A673 (cell line): Measurements from ENCODE around the gene RANBP3. TPM values are rescaled to one million over a fixed set of nuclear protein-coding genes. Genes with fewer than 3 reads are reported as not detected.
A peak's percentile ranks its signal among the peaks of the same experiment; 100 is the strongest.

ENCODE experiments used
- BruUV-seq: library from RNA; stranded (reverse); fragments of 400-500 nt; replicated peaks from 2 replicates; lab custom pipeline; 2021; lab: Mats Ljungman, UMichigan
- CTCF ChIA-PET: fragments of 300-600 bp; sonication (Branson Sonifier 250); formaldehyde crosslinking; loops from one replicate; lab custom pipeline; 2022; ENCODE audit warnings: antibody characterized with exemption; lab: Charles Lee
- POLR2A ChIA-PET: fragments of 300-600 bp; sonication (Branson Sonifier 250); formaldehyde crosslinking; loops from one replicate; lab custom pipeline; 2022; ENCODE audit warnings: antibody characterized with exemption; ENCODE audit not compliant: low non-redundant PET; lab: Charles Lee
- DNase-seq: peaks from one replicate; pipeline ENCODE4 v3.0.0-alpha.2; 2015; ENCODE audit warnings: low spot score
- H3K27ac ChIP-seq: fragments of 200-600 bp; sonication (generic); 2 replicates; pipeline ENCODE4 v1.5.1; 2016; ENCODE audit warnings: mixed run types, low read depth, mild to moderate bottlenecking, mixed read lengths, antibody characterized with exemption, low read length; ENCODE audit not compliant: poor library complexity, severe bottlenecking
- H3K27me3 ChIP-seq: fragments of 200-600 bp; sonication (generic); replicated peaks from 2 replicates; pipeline ENCODE4 v1.6.1; 2017; ENCODE audit warnings: mixed run types, low read depth, mild to moderate bottlenecking, mixed read lengths, antibody characterized with exemption, low read length; ENCODE audit not compliant: insufficient read depth, poor library complexity
- H3K36me3 ChIP-seq: fragments of 200-600 bp; sonication (generic); 2 replicates; pipeline ENCODE4 v1.6.1; 2016; ENCODE audit warnings: mixed run types, mild to moderate bottlenecking, mixed read lengths, antibody characterized with exemption, low read length; ENCODE audit not compliant: insufficient read depth, poor library complexity, severe bottlenecking
- H3K4me1 ChIP-seq: fragments of 200-600 bp; sonication (generic); 2 replicates; pipeline ENCODE4 v1.6.1; 2017; ENCODE audit warnings: mixed run types, mild to moderate bottlenecking, mixed read lengths, antibody characterized with exemption, low read length; ENCODE audit not compliant: insufficient read depth, poor library complexity, severe bottlenecking
- H3K4me3 ChIP-seq: fragments of 200-600 bp; sonication (generic); 2 replicates; pipeline ENCODE4 v1.5.1; 2016; ENCODE audit warnings: low read depth, mixed run types, mild to moderate bottlenecking, mixed read lengths, low read length; ENCODE audit not compliant: poor library complexity, severe bottlenecking
- H3K9me3 ChIP-seq: fragments of 200-600 bp; sonication (generic); 2 replicates; pipeline ENCODE4 v1.6.1; 2016; ENCODE audit warnings: mixed run types, low read depth, mild to moderate bottlenecking, mixed read lengths, antibody characterized with exemption, low read length; ENCODE audit not compliant: poor library complexity, severe bottlenecking
- EZH2 ChIP-seq: fragments of 200-600 bp; sonication (generic); IDR thresholded peaks from 2 replicates; pipeline ENCODE4 v1.6.1; 2017; ENCODE audit warnings: borderline replicate concordance, low read depth, mild to moderate bottlenecking, mixed read lengths, antibody characterized with exemption, low read length; ENCODE audit not compliant: poor library complexity, severe bottlenecking
- intact Hi-C: fragments of 100-400 bp; cut with micrococcal nuclease; formaldehyde crosslinking; loops from one replicate; pipeline ENCODE4 v1.10.0; 2022; ENCODE audit not compliant: unreplicated experiment
- total RNA-seq: library from RNA; stranded (reverse); gene quantifications from 2 replicates; pipeline ENCODE4 v1.2.3, GENCODE V29; 2021
- TF ChIP-seq, protein P1 (sequence below): fragments of 300-800, 200-600 bp; sonication (generic); conservative IDR thresholded peaks from 2 replicates; pipeline ENCODE4 v1.5.1; 2017; ENCODE audit warnings: low read depth, mild to moderate bottlenecking, antibody characterized with exemption, low read length, moderate library complexity, mixed read lengths

The RANBP3 gene
- total RNA-seq, 1 experiment from 2014 or later, result 130 TPM

DNA sequence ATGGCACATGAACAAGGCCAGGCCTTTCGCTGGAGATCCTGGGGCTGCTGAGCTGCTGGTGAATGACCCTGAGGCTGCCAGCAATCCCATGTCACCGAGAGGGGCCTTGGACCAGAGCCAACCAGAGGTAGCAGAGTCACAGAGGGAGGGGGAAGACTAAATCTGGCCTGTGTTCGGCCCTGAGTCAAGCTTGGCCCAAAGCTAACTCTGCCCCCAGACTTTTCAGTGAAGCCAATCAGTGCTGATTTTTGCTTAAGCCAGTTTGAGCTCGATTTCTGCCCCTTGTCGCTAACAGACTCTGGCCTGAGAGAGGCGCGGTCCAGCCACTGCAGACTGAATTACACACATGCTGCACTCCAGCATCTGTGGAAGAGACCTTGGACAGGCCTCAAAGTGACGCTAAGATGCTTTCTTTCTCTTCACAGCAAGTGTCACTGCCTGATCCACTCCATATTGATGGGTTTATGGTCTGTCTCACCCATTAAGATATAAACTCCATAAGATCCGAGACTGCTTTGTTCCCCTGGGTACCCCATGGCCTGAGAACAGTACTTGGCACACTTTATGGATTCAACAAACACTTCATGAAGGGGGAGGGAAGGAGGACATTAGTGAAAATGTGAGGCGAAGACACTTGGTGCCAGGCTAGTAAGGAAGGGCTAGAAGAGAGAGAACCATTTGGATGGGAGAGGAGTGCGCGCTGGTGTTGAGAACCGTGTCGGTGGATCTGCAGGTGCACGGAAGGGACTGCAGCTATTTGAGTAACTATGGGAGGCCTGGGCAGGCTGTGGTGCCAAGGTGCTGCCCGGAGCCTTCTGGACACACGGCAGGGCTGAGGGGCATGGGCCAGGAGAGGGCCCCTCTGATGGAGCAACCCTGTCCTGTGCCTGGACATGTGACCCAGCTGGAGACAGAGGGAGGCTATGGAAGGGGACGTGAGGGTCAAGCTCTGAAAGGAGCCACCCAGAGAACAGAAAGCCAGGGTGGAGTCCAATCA lies 17.6 kb downstream of the RANBP3 start:
- intact Hi-C loops, result no loop called here
- peak overlapping the region; percentile 48 for H3K27ac ChIP-seq
- no peak for DNase-seq
- H3K4me1 ChIP-seq, result peaks cover 33% of the 10 kb centered on the region
- TF ChIP-seq EZH2, result no peak
- TF ChIP-seq, protein P1, sequence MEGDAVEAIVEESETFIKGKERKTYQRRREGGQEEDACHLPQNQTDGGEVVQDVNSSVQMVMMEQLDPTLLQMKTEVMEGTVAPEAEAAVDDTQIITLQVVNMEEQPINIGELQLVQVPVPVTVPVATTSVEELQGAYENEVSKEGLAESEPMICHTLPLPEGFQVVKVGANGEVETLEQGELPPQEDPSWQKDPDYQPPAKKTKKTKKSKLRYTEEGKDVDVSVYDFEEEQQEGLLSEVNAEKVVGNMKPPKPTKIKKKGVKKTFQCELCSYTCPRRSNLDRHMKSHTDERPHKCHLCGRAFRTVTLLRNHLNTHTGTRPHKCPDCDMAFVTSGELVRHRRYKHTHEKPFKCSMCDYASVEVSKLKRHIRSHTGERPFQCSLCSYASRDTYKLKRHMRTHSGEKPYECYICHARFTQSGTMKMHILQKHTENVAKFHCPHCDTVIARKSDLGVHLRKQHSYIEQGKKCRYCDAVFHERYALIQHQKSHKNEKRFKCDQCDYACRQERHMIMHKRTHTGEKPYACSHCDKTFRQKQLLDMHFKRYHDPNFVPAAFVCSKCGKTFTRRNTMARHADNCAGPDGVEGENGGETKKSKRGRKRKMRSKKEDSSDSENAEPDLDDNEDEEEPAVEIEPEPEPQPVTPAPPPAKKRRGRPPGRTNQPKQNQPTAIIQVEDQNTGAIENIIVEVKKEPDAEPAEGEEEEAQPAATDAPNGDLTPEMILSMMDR, result no peak
- BruUV-seq, result no TSS peak
- no peak overlapping the region for H3K4me3 ChIP-seq
- no peaks in the 10 kb centered on the region for H3K36me3 ChIP-seq
- POLR2A ChIA-PET, result no interaction called here
- no peaks in the 10 kb centered on the region for H3K27me3 ChIP-seq
- H3K9me3 ChIP-seq, result no peaks in the 10 kb centered on the region
- CTCF ChIA-PET, result no interaction called here

DNA sequence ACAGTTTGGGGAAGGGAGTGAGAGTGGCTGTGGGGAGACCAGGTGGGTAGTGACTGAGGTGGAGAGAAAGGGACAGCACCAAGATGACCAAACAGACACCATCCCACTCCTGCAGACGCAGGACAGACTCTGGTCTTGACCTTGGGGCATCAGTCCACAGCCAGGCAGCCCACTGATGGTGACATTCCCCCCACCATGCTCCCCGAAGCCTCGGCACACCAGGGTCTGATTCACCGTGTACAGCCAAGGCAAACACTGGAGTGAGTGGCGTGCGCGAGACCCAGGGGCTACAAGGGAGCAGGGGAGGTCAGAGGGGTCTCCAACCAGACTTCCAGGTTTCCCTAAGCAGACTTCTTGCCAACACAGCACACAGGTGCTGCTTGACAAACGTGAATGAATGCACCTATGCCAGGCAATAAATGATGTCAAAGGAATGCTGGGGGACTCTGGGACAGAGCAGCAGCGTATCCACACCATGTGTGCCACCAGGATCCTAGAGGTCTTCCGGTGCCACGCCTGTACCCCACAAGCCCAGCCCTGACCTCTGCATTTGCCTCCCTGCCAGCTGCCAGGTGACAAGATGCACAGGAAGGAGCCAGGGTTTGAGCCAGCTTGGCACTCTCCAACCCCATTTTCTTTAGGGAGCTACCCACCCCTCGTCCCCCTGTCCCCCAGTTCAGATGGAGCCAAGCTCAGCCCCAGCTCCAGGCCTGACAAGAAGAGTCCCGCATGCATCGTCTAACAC lies 18.5 kb downstream of the RANBP3 start:
- no TSS peak for BruUV-seq
- H3K27ac ChIP-seq, result peak overlapping the region; percentile 48
- no peaks in the 10 kb centered on the region for H3K27me3 ChIP-seq
- TF ChIP-seq EZH2, result no peak
- TF ChIP-seq, protein P1, result no peak
- intact Hi-C loops, result no loop called here
- no peaks in the 10 kb centered on the region for H3K36me3 ChIP-seq
- ChIA-PET POLR2A (no interaction called here), CTCF (no interaction called here)
- H3K4me3 ChIP-seq, result no peak overlapping the region
- no peak for DNase-seq
- no peaks in the 10 kb centered on the region for H3K9me3 ChIP-seq
- peaks cover 39% of the 10 kb centered on the region for H3K4me1 ChIP-seq

DNA sequence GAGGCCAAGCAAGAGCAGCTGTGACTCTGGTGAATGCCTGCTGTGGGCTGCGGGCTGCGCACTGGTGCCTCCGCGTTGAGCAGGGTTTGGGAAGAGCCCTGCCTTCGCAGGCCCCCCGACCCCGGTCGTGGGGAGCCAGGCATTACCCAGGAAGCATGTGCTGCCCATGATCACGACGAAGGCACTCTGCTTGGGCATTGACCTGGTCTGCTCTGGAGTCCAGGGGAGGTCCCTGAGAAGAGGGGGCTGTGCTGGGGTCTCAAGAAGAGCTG lies 19.2 kb downstream of the RANBP3 start:
- no peak for TF ChIP-seq EZH2
- TF ChIP-seq, protein P1, result no peak

More for the DNA sequence above, 19.2 kb downstream of the RANBP3 start:
- Histone ChIP-seq H3K9me3 (no peaks in the 10 kb centered on the region), H3K36me3 (no peaks in the 10 kb centered on the region), H3K4me1 (peaks cover 45% of the 10 kb centered on the region), H3K27me3 (no peaks in the 10 kb centered on the region), H3K4me3 (no peak overlapping the region), H3K27ac (peak overlapping the region; percentile 8)
- BruUV-seq, result no TSS peak
- no peak for DNase-seq
- intact Hi-C loops, result no loop called here
- POLR2A ChIA-PET, result no interaction called here
- CTCF ChIA-PET, result no interaction called here
